ENCODE data around the gene FAU. TPM values are rescaled to one million over a fixed set of nuclear protein-coding genes. Genes with fewer than 3 reads are reported as not detected.

The FAU gene
- 318 and 429 TPM in 2 replicates for total RNA-seq

DNA sequence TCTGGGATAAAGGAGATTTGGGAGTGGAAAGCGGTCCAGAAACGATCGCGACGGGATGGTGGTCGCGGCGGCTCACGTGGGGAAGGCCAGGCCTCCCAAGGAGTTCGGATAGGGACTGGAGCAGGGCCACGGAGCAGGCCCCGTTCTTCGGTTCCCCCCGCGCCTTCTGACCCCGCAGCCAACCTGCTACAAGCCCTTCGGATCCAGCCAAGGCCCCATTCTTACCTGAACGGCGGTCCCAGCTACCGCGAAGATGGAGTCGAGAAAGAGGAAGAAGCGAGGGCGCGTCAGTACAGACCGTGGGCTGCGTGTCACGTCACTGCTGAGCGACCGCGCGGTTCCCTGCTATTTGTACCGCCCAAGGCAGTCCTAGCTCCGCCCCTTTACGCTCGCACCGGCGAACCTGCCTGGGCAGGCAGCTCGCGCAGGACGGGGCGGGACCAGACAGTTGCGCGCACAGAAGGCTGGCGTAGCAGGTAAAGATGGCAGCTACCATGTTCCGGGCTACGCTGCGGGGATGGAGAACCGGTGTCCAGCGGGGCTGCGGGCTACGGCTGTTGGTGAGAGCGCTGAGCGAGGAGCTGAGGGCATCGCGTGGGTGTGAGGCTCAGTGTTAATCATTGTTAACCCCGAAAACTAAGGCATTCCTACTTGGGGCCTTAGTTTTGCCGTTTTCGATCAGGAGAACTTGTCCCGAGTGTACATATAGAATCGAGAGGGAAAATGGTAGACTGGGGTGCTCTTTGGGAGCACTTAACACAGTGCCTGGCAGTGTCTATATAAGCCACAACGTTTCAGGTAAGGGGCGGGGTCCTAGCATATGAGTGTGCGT lies at the start of gene FAU, which contains the start of gene MRPL49:
Gene FAU, minus strand, starts transcription at position 270 of the 832 bp plus-strand sequence. CDS start 321 bp downstream, outside the sequence.
Gene MRPL49, plus strand, starts transcription at position 457 of the 832 bp plus-strand sequence. Its CDS starts 26 bp downstream, at position 483.

DNA sequence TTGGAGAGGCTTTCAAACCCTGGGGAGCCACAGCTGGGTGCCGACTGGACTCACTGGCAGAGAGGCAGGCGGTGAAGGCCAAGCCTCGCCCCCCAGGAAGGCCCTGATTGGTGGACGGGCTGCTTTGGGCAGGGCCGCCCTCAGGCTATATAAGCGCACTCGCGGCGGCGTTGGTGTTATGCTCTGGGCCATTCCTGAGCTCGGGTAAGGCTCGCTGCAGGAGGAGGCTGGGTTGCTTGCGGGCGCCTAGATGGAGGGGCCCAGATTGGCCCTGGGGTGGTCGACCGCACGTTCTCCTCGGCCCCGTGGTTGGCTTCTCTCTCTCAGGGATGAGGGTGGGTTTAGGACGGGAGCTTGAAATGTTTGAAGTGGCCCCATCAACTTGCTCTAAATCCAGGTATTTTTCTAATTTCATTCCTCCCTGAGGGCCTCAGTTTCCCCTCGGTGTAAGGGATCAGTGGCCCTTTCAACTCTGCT lies 48.2 kb upstream of the FAU start, which contains the start of gene SPDYC:
Gene SPDYC, plus strand, starts transcription at position 176 of the 477 bp plus-strand sequence. CDS start 1,125 bp downstream, outside the sequence.

DNA sequence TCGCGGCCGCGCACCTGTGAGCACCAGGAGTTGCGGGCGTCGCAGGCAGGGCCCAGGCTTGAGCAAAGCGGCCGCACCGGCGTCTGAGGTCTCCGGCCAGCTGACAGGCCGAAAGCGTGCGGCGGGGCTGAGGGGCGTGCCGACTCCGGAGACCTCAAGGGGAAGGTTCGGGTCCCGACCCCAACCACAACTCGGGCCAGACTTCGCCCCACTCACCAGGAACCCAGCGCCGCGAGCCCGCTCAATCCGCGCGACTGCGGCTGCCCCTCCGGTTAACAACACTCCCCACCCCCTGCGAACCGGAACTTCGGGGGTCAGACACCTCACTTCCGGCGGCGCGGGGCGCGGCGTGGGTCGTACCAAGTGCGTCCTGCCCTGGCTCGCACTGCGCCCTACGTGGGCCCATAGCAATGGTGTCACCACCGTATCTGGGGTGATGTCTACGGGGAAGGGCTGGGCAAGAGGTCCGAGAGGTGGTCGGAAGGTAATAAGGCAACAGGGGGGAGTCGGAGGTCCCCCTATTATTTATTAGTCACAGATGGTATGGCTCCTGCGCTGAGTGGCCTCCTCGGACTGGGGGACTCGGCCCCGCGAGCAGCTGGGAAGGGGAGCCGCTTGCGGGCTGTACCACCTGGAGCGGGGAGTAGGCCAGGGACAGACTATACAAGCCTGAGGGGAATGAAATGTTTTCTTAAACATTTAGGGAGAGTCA lies 12.5 kb upstream of the FAU start, which contains the start of gene SYVN1:
Gene SYVN1, minus strand, starts transcription at position 280 of the 712 bp plus-strand sequence. CDS start 918 bp downstream, outside the sequence.

DNA sequence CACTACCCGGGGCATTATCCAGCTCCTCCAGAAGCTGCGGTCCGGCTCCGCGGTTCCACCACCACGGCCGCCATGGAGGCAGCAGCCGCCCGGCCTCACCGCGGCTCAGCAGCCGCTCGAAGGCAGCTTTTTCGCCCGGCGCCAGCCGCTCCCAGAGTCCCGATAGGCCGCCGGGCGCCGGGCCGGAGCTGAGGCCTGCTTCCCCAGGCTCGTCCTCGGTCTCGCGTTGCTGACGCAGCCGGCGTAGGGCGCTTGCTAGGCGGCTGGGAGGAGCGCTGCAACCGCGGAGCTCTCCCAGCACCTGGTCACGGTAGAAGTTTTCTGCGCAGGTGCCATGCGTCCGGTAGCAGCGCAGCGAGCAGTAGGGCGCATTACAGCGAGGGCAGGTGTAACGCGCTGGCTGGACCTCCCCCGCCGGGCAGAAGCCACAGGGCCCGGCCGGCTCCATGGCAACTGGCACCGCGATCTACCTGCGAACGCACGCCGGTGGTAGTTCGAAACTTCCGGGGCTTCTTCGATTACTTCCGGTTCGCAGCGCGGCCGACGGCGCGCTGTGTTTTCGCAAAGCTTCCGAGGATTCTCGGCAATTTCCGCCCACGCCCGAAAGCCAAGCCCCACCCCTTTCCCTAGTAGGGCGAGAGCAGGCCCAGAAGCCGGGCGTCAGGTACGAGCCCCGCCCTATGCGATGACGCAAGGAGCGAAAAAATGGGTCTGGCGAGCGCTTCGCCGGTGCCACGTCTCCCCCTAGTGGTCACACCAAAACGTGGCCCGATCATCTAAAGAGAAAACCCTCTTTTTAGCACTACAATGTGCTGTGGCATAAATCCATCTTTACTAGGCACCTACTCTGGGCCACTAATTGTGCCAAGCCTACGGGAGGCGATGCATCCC lies 4.5 kb downstream of the FAU start, which contains the start of gene ZNHIT2:
Gene ZNHIT2, minus strand, starts transcription at position 496 of the 891 bp plus-strand sequence. Its CDS starts 48 bp downstream, at position 448.

DNA sequence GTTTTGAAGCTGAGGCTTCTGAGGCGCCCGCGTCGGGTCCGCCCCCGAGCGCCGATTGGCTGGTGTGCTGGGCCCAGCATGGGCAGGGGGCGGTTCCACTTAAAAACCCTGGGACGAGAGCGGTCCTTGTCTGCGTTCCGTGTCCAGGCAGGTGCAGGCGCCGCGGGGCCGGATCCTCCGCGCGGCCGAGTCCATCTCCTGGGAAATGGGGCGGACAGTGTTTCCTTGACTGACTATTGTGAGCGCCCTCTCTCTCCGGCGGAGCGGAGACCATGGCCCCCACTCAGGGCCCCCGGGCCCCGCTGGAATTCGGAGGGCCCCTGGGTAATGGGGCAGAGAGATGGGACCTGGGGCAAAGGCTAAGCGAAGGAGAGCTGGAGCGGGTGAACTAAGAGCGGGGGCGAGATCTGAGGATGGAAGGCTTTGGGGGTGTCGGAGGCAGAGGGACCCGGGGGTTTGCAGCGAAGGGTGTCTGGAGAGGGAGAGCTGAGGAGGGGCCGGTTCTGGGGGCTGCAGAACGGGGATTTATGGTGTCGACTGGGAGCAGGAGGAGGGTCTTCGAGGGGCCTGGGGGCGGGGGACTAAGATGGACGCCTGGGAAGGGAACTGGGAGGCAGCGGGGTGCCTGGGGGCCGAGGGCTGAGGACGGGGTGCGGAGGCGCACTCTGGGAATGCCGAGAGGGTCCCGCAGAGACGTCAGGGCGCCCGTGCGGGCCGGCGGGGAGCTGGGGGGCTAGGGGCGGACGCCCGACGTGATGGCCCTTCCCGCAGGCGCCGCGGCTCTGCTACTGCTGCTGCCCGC lies 10.0 kb downstream of the FAU start, which contains the start of gene TM7SF2:
Gene TM7SF2, plus strand, starts transcription at position 129 of the 802 bp plus-strand sequence. Its CDS starts 144 bp downstream, at position 273.

DNA sequence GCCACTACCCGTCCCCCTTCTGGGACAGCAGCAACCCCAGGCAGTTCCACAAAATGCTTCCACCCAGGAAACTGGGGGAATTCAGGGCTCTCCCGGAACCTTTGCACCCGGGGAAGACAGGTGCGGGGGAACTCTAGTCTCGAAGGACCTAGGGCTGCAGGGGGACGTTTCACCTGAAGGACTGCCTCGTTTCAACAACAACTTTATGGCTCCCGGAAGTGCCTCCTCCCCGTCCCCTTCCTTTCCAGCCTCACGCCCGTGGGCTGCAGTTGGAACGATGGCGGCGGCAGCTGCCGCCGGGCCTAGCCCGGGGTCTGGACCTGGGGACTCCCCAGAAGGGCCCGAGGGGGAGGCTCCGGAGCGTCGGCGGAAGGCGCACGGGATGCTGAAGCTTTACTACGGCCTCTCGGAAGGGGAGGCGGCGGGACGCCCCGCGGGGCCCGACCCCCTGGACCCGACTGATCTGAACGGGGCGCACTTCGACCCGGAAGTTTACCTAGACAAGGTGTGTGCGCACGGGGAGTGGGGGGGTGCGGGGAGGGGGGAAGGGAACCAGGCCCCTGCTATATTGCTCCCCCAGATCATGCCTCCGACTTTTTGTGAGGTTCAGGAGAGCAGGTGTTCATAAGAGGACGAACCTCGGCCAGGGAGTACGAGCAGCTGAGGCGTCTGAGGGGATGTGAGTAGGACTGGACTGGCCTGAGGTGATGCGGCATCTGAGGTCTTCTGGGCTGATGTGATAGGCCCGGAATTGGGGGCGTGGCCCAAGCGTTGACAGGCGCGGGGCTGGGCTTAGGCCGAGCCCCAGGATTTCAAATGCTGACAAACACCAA lies 25.7 kb downstream of the FAU start, which contains the start of gene VPS51:
Gene VPS51, plus strand, starts transcription at position 241 of the 833 bp plus-strand sequence. Its CDS starts 37 bp downstream, at position 278.

DNA sequence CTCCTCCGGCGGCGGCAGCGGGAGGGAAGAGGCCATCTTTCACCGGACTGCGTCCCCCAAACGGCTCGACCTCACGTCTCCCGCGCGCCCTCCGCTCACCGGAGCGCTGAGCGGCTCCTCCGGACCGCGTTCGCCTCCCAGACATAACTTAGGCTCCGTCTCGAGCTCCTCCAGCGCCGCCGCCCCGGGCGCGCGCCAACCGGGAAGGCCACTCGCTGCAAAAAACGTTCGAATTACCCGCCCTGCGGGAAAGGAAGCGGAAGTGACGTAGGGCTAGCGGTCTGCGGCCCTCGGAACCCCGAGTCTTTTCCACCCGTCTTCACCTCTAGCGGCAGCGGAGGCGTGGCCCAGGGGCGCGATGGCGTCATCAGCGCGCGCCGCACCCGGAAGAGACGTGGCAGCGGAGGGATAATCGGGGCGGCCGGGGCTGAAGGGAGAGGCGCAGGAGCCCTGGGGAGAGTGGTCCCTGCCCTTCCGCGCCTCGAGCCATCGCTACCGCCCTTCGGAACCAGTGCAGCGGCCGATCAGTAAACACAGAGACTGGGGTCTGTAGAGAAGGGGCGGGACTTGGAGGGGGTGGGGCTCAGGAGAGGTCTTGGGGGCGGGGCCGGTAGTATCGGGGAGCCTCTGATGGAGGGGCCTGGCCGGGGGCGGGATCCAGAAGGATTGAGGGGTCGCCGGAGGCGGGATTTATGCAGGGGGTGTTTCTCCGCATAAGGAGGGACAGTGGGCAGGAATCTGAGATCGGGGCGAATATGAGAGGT lies 37.9 kb downstream of the FAU start, which contains the start of the genes CDCA5 and ZFPL1:
Gene CDCA5, minus strand, starts transcription at position 207 of the 764 bp plus-strand sequence. Its CDS starts 62 bp downstream, at position 145.
Gene ZFPL1, plus strand, starts transcription at position 389 of the 764 bp plus-strand sequence. CDS start 477 bp downstream, outside the sequence.

Other genes with a start within 250 kb of the FAU start
- gene EHD1, start 243.5 kb downstream of the FAU start, total RNA-seq: 62.9 and 73.1 TPM in 2 replicates
- gene ATG2A, start 204.9 kb downstream of the FAU start, total RNA-seq: 7.5 and 11.7 TPM in 2 replicates
- gene PPP2R5B, start 197.4 kb downstream of the FAU start, total RNA-seq: 7.8 and 7.9 TPM in 2 replicates
- not detected in 2 replicates for gene GPHA2, start 186.2 kb downstream of the FAU start, total RNA-seq
- gene MAJIN, start 150.0 kb downstream of the FAU start, total RNA-seq: not detected in 2 replicates
- gene BATF2, start 125.2 kb downstream of the FAU start, total RNA-seq: 0.65 and 12.3 TPM in 2 replicates
- 113 and 137 TPM in 2 replicates for gene ARL2, start 108.0 kb downstream of the FAU start, total RNA-seq
- gene SNX15, start 94.7 kb downstream of the FAU start, total RNA-seq: 8.1 and 8.5 TPM in 2 replicates
- gene SAC3D1, start 80.9 kb downstream of the FAU start, total RNA-seq: 9.4 and 13.7 TPM in 2 replicates
- gene NAALADL1, start 63.6 kb downstream of the FAU start, total RNA-seq: 5.5 and 9.7 TPM in 2 replicates
- gene CDCA5, start 38.1 kb downstream of the FAU start, total RNA-seq: 7.1 and 11.4 TPM in 2 replicates
- gene ZFPL1, start 37.9 kb downstream of the FAU start, total RNA-seq: 33.5 and 34.7 TPM in 2 replicates
- 182 and 195 TPM in 2 replicates for gene VPS51, start 25.9 kb downstream of the FAU start, total RNA-seq
- gene TM7SF2, start 10.3 kb downstream of the FAU start, total RNA-seq: 15.6 and 24.9 TPM in 2 replicates
- 9.0 and 10.1 TPM in 2 replicates for gene ZNHIT2, start 4.4 kb downstream of the FAU start, total RNA-seq
- 27.6 and 32.4 TPM in 2 replicates for gene MRPL49, start 187 bp upstream of the FAU start, total RNA-seq
- 10.7 and 12.0 TPM in 2 replicates for gene SYVN1, start 12.4 kb upstream of the FAU start, total RNA-seq
- gene SPDYC, start 48.1 kb upstream of the FAU start, total RNA-seq: not detected in 2 replicates
- 63.3 and 157 TPM in 2 replicates for gene CAPN1, start 59.8 kb upstream of the FAU start, total RNA-seq
- 7.6 and 7.8 TPM in 2 replicates for gene POLA2, start 139.8 kb upstream of the FAU start, total RNA-seq
- 14.7 and 20.8 TPM in 2 replicates for gene CDC42EP2, start 192.7 kb upstream of the FAU start, total RNA-seq
- gene DPF2, start 211.7 kb upstream of the FAU start, total RNA-seq: 26.7 and 31.5 TPM in 2 replicates
- 0.32 TPM in 1 of 2 replicates, not detected in the other for gene TIGD3, start 232.6 kb upstream of the FAU start, total RNA-seq